Prostate gland (tissue), 2 donors: ENCODE data around the gene C6orf136. TPM values are rescaled to one million over a fixed set of nuclear protein-coding genes. Genes with fewer than 3 reads are reported as not detected.

Experiments
- DNase-seq: peaks from one replicate; pipeline ENCODE4 v3.0.0-alpha.2; 2019; ENCODE audit warnings: low spot score
- H3K27ac ChIP-seq, 2 donors: fragments of 200-600 bp; sonication (generic); 2 replicates each; pipeline ENCODE4 v1.5.1; 2017 to 2019
- H3K27me3 ChIP-seq: fragments of 200-600 bp; sonication (generic); replicated peaks from 2 replicates; pipeline ENCODE4 v1.5.1; 2019; ENCODE audit not compliant: insufficient read depth
- H3K36me3 ChIP-seq, 2 donors: fragments of 200-600 bp; sonication (generic); 1 replicate in 1 of 2; 2 replicates in 1 of 2; pipeline versions ENCODE4 v1.5.1 to v1.8.1; 2017 to 2019
- H3K4me1 ChIP-seq: fragments of 200-600 bp; sonication (generic); replicated peaks from 2 replicates; pipeline ENCODE4 v1.5.1; 2019
- H3K4me3 ChIP-seq, 2 donors: fragments of 200-600 bp; sonication (generic); 2 replicates each; pipeline ENCODE4 v1.5.1; 2017 to 2019
- H3K9me3 ChIP-seq: fragments of 200-600 bp; sonication (generic); 2 replicates; pipeline ENCODE4 v1.5.1; 2017
- POLR2A ChIP-seq: fragments of 450-650 bp; IDR thresholded peaks from one replicate; pipeline ENCODE4 v1.6.1; 2016; ENCODE audit warnings: antibody characterized with exemption, mild to moderate bottlenecking
- POLR2AphosphoS5 ChIP-seq: sonication (generic); formaldehyde crosslinking; IDR thresholded peaks from one replicate; pipeline ENCODE4 v1.6.1; 2017; ENCODE audit warnings: antibody characterized with exemption
- WGBS: methylation state at CpG from one replicate; pipeline ENCODE4 v1.1.5; 2018; 5-methylcytosine and 5-hydroxymethylcytosine counted together
- intact Hi-C: fragments of 100-400 bp; cut with DNase I; formaldehyde crosslinking; loops from one replicate; pipeline ENCODE4 v1.14.2; 2022
- total RNA-seq, 2 donors: library from RNA; depleted of rRNA; stranded (reverse); fragments of >200 nt; gene quantifications; one replicate each; pipeline ENCODE4 v1.1.0, GENCODE V29; 2016
- TF ChIP-seq, protein P1 (sequence below), 4 experiments: fragments of 200-600 bp in 2 of 4; fragments of 450-650 bp in 2 of 4; sonication (generic) in 2 of 4; IDR thresholded peaks; 1 replicate in 3 of 4; 2 replicates in 1 of 4; pipeline ENCODE4 v1.5.1; 2016 to 2019; ENCODE audit warnings: antibody characterized with exemption in 4 of 4, mild to moderate bottlenecking in 2 of 4, moderate library complexity in 2 of 4

C6orf136 gene
- total RNA-seq, 2 donors from 2014 or later, result 12.8 to 18.5 TPM

DNA sequence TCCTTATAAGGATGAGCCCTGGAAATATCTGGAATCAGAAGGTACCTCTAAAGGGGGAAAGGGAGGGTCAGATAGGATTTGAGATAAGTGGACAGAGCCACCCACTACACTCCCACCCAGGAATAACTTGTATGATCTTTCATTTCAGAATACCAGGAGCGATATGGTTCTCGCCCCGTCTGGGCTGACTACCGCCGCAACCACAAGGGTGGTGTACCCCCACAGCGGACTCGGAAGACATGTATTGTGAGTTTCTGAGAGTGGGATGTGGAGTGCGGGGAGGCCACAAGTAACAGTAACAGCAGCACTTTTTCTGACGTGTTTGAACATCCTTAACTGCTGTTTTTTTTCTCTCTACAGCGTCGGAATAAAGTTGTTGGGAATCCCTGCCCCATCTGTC lies 27.4 kb upstream of the C6orf136 start:
- no peak overlapping the region for H3K4me3 ChIP-seq
- H3K4me1 ChIP-seq, result no peaks in the 10 kb centered on the region
- TF ChIP-seq POLR2A (no peak), POLR2AphosphoS5 (no peak)
- TF ChIP-seq, protein P1, sequence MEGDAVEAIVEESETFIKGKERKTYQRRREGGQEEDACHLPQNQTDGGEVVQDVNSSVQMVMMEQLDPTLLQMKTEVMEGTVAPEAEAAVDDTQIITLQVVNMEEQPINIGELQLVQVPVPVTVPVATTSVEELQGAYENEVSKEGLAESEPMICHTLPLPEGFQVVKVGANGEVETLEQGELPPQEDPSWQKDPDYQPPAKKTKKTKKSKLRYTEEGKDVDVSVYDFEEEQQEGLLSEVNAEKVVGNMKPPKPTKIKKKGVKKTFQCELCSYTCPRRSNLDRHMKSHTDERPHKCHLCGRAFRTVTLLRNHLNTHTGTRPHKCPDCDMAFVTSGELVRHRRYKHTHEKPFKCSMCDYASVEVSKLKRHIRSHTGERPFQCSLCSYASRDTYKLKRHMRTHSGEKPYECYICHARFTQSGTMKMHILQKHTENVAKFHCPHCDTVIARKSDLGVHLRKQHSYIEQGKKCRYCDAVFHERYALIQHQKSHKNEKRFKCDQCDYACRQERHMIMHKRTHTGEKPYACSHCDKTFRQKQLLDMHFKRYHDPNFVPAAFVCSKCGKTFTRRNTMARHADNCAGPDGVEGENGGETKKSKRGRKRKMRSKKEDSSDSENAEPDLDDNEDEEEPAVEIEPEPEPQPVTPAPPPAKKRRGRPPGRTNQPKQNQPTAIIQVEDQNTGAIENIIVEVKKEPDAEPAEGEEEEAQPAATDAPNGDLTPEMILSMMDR (IDR thresholded peaks at IDR 0.05), result no peak
- H3K9me3 ChIP-seq, result no peaks in the 10 kb centered on the region
- 94% methylated on average over 11 of the region's 11 CpGs for WGBS
- H3K36me3 ChIP-seq, result peaks cover 10 to 14% of the 10 kb centered on the region in 2 donors
- no peaks in the 10 kb centered on the region for H3K27me3 ChIP-seq
- intact Hi-C loops, result loop anchor here (5.0 kb wide), 1 partner anchor 68 kb away; the partner anchor contains the start of gene PPP1R18
- no peak for DNase-seq
- H3K27ac ChIP-seq, result no peak overlapping the region

DNA sequence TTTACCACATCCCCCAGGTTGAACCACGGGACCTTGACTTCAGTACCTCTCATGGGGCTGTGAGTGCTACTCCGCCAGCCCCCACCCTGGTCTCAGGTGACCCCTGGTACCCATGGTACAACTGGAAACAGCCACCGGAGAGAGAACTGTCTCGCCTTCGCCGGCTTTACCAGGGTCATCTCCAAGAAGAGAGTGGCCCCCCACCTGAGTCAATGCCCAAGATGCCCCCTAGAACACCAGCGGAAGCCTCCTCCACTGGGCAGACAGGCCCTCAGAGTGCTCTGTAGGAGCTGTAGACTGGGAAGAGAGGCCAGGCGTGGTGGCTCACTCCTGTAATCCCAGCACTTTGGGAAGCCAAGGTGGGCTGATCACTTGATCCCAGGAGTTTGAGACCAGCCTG lies 21.4 kb upstream of the C6orf136 start:
- Histone ChIP-seq H3K4me3 (no peak overlapping the region), H3K4me1 (no peaks in the 10 kb centered on the region), H3K27ac (no peak overlapping the region), H3K9me3 (no peaks in the 10 kb centered on the region), H3K27me3 (no peaks in the 10 kb centered on the region), H3K36me3 (peaks cover 5 to 12% of the 10 kb centered on the region in 2 donors)
- intact Hi-C loops, result no loop called here
- no peak for DNase-seq
- 97% methylated on average over 8 of the region's 8 CpGs for WGBS
- no peak for TF ChIP-seq POLR2AphosphoS5
- TF ChIP-seq, protein P1 (IDR thresholded peaks at IDR 0.05), result no peak
- TF ChIP-seq POLR2A, result no peak

DNA sequence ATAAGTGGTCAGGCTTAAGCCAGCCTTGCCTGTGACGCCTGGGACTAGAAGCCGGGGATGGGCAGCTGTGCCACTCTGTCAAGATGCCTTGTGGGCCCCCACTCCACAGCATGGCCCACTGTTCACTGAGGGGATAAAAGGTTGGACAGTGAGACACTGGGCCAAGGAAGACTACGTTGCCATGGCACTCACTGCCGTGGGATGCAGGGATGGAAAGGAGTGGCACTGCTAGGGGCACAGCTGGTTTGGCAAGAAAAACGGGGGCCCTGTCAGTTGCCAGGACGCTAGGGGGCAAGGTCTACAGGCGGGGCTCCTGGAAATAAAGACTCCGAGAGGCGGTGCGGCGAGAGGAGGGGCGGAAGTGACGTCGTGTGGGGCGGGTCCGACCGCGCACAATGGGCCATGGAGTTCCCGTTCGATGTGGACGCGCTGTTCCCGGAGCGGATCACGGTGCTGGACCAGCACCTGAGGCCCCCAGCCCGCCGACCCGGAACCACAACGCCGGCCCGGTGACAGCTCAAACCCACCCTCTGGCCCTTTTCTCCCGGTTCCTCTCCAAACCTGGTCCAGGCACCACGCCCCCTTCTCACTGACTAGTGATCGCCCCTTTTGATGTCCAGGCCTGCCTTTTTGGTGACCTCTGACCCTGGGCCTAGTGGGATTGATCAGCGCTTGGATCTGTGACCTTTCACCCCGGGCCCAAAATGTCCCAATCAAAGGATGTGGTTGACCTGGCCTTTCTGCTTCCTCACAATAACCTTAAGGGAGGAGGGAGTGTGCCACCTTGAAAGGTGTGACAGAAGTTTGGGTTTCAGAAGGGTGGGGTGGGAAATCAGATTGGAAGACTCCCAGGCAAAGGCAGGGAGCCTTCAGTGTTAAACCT lies 20.2 kb upstream of the C6orf136 start, which contains the start of gene ATAT1:
ATAT1 (plus strand) TSS at position 391 of the 883 bp plus-strand sequence.
- Histone ChIP-seq H3K27me3 (no peaks in the 10 kb centered on the region), H3K36me3 (peaks cover 5 to 12% of the 10 kb centered on the region in 2 donors), H3K4me1 (no peaks in the 10 kb centered on the region), H3K27ac (peak within 1 kb of the TSS; percentile 86 to 90), H3K4me3 (peak within 1 kb of the TSS; percentile 53 to 56), H3K9me3 (no peaks in the 10 kb centered on the region)
- 3% methylated on average over 36 of the region's 36 CpGs for WGBS
- peak; percentile 87 for DNase-seq
- intact Hi-C loops, result no loop called here
- TF ChIP-seq POLR2A, result peak; percentile 71
- TF ChIP-seq, protein P1 (IDR thresholded peaks at IDR 0.05), result peak in 3 of 4 experiments; percentile 33 to 65 (median 62)
- TF ChIP-seq POLR2AphosphoS5, result peak; percentile 87

DNA sequence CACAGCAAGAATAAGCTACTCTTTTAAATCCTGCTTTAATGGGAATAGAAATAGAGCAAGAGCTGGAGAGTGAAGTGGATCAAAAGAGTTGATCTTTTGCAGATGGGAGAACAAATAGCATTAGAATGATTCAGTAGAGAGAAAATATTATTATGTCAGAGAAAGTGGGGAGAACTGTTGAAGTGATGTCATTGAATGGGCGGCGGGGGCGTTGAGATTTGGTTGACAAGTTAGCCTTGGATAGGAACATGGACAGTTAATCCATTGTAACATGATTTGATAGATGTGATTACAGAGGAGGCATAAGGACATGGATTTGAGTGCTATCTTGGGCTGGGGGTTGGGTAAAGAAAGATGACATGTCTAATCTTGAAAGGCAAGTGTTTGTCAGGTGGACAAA lies 11.1 kb upstream of the C6orf136 start:
- DNase-seq, result no peak
- TF ChIP-seq, protein P1 (IDR thresholded peaks at IDR 0.05), result no peak
- no peak for TF ChIP-seq POLR2A
- no peak for TF ChIP-seq POLR2AphosphoS5
- intact Hi-C loops, result no loop called here
- Histone ChIP-seq H3K27me3 (no peaks in the 10 kb centered on the region), H3K36me3 (no peaks in the 10 kb centered on the region), H3K9me3 (no peaks in the 10 kb centered on the region), H3K4me1 (no peaks in the 10 kb centered on the region), H3K4me3 (no peak overlapping the region), H3K27ac (no peak overlapping the region)
- 97% methylated on average over 3 of the region's 3 CpGs for WGBS
